Raji (cell line): ENCODE data around the gene RANBP3.

ENCODE experiments used
- POLR2A ChIP-seq: IDR thresholded peaks from 2 replicates; pipeline ENCODE4 v1.6.1; 2011; ENCODE audit warnings: low read depth, low read length, control low read depth; ENCODE audit not compliant: insufficient read depth

RANBP3 gene

GRCh38 chr19:5914946-5915781, 62.8 kb downstream of the RANBP3 start:
- no peak for TF ChIP-seq POLR2A

- TF ChIP-seq POLR2A, result no peak
Observed at GRCh38 chr19:5914358-5914774, 63.6 kb downstream of the RANBP3 start.

GRCh38 chr19:5913739-5914357, 64.1 kb downstream of the RANBP3 start, which contains the start of gene CAPS:
Gene CAPS (plus strand): TSS chr19:5914254. CDS start chr19:5914407, 153 bp downstream.
- no peak for TF ChIP-seq POLR2A

- TF ChIP-seq POLR2A, result no peak
Observed at GRCh38 chr19:5911366-5911765, 66.6 kb downstream of the RANBP3 start.

- no peak for TF ChIP-seq POLR2A
Observed at GRCh38 chr19:5910638-5910907, 67.4 kb downstream of the RANBP3 start.

- TF ChIP-seq POLR2A, result no peak
Observed at GRCh38 chr19:5908773-5909442, 69.0 kb downstream of the RANBP3 start.

GRCh38 chr19:5907241-5907640, 70.7 kb downstream of the RANBP3 start:
- no peak for TF ChIP-seq POLR2A

- TF ChIP-seq POLR2A, result no peak
Observed at GRCh38 chr19:5905114-5905778, 72.7 kb downstream of the RANBP3 start.

- TF ChIP-seq POLR2A, result peak; percentile 69; the same call in 1 of the 2 replicates
Observed at GRCh38 chr19:5904352-5905113, 73.4 kb downstream of the RANBP3 start, which contains the start of gene VMAC. Gene VMAC (plus strand): TSS chr19:5904872. CDS start chr19:5904891, 19 bp downstream.

GRCh38 chr19:5903624-5904351, 74.2 kb downstream of the RANBP3 start, which contains the start of gene NDUFA11:
Gene NDUFA11 (minus strand): TSS chr19:5903790. CDS start chr19:5903708, 82 bp downstream.
- TF ChIP-seq POLR2A, result peak; percentile 87

- no peak for TF ChIP-seq POLR2A
Observed at GRCh38 chr19:5903056-5903623, 74.8 kb downstream of the RANBP3 start.

- TF ChIP-seq POLR2A, result no peak
Observed at GRCh38 chr19:5900976-5901375, 77.0 kb downstream of the RANBP3 start.

- no peak for TF ChIP-seq POLR2A
Observed at GRCh38 chr19:5899728-5900526, 78.0 kb downstream of the RANBP3 start.
